Fibroblast of villous mesenchyme (primary cell): ENCODE measurements around the gene DCAF17. TPM values are rescaled to one million over a fixed set of nuclear protein-coding genes. Genes with fewer than 3 reads are reported as not detected.
A peak's percentile ranks its signal among the peaks of the same experiment; 100 is the strongest.

Source experiments
- DNase-seq: peaks from one replicate; pipeline ENCODE4 v3.0.0-alpha.2; 2010; ENCODE audit warnings: low read depth
- H3K4me3 ChIP-seq: 2 replicates; pipeline ENCODE4 v1.5.1; 2011; ENCODE audit warnings: low read depth, mild to moderate bottlenecking, low read length
- total RNA-seq: library from RNA; depleted of rRNA; stranded (reverse); fragments of >200 nt; gene quantifications from 2 replicates; pipeline ENCODE4 v1.2.3, GENCODE V29; 2012
- TF ChIP-seq, protein P1 (sequence below): IDR thresholded peaks from 2 replicates; pipeline ENCODE4 v1.5.1; 2012; ENCODE audit warnings: low read depth, mild to moderate bottlenecking, low read length; ENCODE audit not compliant: insufficient read depth

DCAF17 gene
- total RNA-seq, 1 donor, result 29.4 TPM

DNA sequence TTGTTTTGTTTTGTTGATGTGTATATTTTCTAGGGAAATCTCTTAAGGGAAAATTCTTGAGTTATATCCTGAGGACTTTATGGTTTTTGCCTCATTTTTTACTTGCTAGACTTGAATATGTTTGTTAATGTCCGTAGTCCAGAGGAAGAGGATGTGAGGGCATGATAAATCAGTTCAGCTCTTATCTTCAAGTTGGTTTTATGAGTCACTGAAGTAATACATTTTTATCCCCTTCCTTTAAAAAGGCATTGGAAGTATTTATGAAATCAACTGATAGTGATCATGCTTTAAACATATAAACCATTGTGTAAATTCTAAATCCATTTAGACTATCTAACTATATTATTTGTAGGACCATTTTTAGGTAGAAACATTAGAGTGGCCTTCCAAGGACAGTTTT, 44.3 kb downstream of the DCAF17 start:
- no peak overlapping the region for H3K4me3 ChIP-seq
- TF ChIP-seq, protein P1, sequence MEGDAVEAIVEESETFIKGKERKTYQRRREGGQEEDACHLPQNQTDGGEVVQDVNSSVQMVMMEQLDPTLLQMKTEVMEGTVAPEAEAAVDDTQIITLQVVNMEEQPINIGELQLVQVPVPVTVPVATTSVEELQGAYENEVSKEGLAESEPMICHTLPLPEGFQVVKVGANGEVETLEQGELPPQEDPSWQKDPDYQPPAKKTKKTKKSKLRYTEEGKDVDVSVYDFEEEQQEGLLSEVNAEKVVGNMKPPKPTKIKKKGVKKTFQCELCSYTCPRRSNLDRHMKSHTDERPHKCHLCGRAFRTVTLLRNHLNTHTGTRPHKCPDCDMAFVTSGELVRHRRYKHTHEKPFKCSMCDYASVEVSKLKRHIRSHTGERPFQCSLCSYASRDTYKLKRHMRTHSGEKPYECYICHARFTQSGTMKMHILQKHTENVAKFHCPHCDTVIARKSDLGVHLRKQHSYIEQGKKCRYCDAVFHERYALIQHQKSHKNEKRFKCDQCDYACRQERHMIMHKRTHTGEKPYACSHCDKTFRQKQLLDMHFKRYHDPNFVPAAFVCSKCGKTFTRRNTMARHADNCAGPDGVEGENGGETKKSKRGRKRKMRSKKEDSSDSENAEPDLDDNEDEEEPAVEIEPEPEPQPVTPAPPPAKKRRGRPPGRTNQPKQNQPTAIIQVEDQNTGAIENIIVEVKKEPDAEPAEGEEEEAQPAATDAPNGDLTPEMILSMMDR, result no peak
- peak; percentile 76 for DNase-seq

DNA sequence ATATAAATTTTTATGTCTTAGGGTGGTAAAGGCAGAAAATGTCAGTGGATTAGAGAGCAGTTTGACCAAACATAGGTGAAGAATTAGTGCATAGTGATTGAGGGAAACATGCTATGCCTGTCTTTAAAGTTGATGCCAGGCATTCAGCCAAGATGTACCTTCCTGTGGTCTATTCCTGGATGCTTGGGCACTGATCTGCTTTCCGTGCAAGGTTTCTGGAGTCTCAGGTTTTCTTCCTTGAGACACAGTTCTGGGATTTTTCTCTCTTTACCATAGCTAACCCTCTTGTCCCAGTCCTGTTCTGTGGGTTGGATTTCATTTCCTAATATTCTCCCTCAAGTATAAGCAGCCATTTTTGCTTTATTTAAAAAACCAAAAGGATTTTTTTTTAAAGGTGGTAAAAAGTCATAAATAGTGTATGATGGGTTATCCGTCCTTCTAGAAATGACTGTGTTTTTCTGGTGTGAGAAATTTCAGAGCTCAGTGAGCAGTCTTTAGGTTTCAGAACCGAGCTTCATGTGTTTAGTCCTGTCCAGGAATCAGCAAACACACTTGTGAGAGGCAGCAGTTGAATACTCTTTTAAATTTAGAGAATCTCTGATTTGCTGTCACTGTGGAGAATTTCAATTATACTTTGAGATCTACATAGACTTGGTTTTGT, 45.3 kb downstream of the DCAF17 start:
- no peak for DNase-seq
- TF ChIP-seq, protein P1, result no peak
- no peak overlapping the region for H3K4me3 ChIP-seq

DNA sequence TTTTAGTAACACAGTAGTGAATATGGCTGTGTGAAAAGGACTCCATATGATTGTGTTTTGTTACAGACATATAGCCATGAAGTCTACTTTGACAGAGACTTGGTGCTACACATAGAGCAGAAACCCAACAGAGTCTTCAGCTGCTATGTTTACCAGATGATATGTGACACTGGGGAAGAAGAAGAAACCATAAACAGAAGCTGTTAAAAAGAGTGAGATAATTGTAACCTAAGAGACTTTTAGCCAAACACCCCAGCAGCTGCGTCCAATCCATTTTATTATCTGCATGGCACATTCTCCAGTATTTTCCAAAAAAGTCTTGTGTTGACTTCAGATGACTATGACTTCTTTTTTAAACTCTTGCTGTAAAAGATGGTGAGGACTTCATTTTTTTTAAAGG, 46.9 kb downstream of the DCAF17 start:
- no peak overlapping the region for H3K4me3 ChIP-seq
- DNase-seq, result peak; percentile 71
- TF ChIP-seq, protein P1, result no peak

DNA sequence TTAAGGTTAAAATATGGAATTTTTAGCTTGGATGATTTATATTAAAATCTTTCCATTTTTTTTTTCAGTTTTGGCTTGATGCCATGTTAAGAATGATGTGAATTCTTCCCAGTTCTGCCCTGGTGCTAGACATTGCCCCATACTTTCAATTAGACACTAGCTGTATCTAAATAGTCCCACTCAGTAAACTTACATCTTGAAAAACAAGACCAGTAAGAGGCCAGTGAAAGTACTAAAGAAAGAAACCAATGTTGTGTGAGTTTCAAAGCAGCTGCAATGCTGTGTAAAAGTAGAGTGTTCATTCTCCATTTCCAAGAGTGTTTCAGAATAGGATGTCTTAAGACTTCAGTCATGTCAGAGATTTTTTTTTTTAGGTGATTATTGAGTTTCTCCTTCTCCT, 48.3 kb downstream of the DCAF17 start:
- TF ChIP-seq, protein P1, result no peak
- peak; percentile 18 for DNase-seq

DNA sequence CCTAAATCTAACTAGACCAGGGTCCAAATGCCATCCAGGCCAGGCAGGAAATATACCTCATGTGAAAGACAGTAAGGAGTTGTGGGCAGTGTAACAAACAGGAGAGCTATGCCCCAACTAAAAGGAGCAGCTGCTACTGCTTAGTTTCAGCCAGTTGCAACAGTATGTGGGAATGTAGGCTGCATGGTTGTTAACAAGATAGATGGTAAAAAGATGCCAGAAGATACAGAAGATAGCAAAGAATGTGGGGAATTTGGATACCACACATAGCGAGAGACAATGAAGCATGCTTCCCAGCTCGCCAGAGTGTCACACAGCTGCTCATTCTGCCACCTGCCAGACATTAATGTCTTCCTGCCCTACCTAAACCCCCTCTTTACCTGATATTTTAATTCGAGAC, 48.9 kb downstream of the DCAF17 start:
- TF ChIP-seq, protein P1, result no peak
- peak; percentile 47 for DNase-seq

More for the DNA sequence above, 48.3 kb downstream of the DCAF17 start:
- H3K4me3 ChIP-seq, result no peak overlapping the region

DNA sequence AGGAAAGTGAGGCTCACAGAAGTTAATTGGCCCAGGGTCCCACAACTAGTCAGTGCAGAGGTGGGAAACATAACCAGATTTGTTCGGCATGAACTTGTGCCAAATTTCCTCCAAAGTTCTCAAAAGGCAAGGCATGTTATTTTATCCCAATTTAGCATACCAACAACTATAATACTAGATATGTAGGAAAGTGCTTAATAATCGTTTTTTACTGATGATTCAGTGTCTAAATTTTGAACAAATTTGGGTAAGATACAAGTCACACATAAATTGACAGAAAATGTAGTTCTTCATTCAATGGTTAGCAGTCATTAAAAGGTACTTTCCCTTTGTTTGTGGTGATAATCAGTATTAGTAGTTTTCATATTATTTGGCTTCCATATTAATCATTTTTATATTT, 49.8 kb downstream of the DCAF17 start:
- DNase-seq, result no peak
- TF ChIP-seq, protein P1, result no peak

More for the DNA sequence above, 48.9 kb downstream of the DCAF17 start:
- H3K4me3 ChIP-seq, result no peak overlapping the region

DNA sequence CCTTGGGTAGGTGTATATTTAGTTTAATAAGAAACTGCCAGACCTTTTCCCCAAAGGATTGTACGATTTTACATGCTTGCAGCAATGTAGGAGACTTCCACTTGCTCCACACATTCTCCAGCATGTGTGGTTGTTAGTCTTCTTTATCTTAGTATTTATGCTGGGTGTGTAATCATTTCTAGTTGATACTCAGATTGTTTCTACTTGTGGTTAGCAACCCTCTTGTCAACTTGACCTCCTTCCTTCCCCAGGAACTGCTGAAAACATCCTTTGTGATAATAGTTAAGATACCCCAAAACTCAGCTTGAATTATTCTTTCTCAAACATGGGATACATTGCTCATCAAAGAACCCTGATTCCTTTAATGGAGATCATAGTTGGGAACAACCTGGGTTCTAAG, 51.1 kb downstream of the DCAF17 start:
- TF ChIP-seq, protein P1, result no peak
- H3K4me3 ChIP-seq, result no peak overlapping the region
- peak; percentile 43 for DNase-seq

More for the DNA sequence above, 49.8 kb downstream of the DCAF17 start:
- no peak overlapping the region for H3K4me3 ChIP-seq
